NCI-H2081 (cell line): Measurements from ENCODE around the gene GFM1.
"Not testable (repeated sequence)": the region's sequence is repeated elsewhere in the genome, so short reads cannot be mapped to it uniquely, and the experiment has no call there.

Experiments
- DNase-seq, 2 experiments: peaks; one replicate each; lab custom pipeline; 2025; lab: John Stamatoyannopoulos, UW

The GFM1 gene

DNA sequence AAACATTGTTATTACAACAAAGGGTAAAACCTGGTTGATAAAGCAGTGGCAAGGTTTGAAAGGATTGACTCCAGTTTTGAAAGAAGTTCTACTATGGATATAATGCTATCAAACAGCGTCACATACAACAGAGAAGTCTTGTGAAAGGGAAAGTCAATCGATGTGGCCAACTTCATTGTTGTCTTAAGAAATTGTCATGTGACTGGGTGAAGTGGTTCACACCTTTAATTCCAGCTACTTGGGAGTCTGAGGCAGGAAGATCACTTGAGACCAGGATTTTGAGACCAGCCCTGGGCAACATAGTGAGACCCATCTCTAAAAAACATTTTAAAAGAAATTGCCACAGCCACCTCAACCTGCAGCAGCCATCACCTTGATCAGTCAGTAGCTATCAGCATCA is 34.4 kb downstream of the GFM1 start:
- DNase-seq = no peak

- no peak for DNase-seq
Observed at GRCh38 chr3:158679547-158680000, 35.2 kb downstream of the GFM1 start.

DNA sequence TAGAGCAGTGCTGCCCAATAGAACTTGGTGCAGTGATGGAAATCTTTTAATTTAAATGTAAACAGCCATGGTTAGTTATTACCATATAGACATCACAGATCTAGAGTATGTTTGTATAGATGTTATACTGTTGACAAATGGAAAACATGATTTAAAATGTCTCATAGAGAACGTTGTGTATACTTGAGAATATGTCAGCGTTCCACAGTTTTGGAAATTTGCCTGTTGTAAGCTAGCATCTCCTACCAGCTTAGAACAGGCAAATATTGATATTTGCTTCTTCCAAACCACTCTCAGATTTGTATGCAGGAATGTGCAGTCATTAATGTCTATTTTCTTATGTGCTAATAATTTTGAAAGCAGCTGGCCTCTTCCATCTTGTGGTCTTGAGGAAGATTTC is 36.5 kb downstream of the GFM1 start:
- no peak for DNase-seq

- no peak for DNase-seq
Observed at GRCh38 chr3:158683230-158683962, 39.1 kb downstream of the GFM1 start.

DNA sequence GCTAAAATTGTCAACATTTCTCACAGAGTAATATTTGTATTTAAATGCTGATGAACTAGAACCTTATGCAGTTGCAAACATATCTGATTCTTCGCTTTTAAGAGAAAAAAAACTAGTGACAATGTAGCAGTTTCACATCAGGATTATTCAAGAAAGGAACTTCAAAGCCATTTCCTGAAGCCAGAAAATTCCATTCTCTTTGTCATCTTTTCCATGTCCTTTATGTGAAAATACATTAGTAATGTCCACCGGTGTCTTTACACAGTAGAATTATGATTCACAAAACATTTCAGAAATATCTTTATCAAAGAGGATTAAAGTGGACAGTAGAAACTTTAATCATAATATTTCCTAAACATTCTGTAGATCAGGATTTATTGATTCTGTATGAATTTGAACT is 40.8 kb downstream of the GFM1 start:
- no peak for DNase-seq

GRCh38 chr3:158693866-158694456 is 49.6 kb downstream of the GFM1 start:
- not testable (repeated sequence) for DNase-seq

DNA sequence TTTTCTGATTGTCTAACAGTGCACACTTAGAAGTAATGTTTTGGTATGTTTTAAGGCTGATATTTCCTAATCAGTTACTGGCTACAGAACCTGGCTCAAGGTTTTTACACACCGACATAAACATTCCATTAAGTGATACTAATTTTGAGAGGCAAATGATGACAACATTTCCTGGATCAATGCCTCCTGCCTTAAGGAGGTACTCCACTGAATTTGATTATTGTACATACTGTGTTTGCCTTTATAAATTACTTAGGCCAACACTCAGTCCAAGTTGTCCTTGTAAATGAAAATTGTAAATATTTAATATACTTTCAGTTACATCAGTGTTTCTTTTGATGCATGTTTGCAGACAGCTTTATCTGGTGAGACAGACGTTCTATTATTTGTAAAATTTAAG is 52.3 kb downstream of the GFM1 start:
- DNase-seq = no peak

GRCh38 chr3:158700559-158700958 is 56.2 kb downstream of the GFM1 start:
- DNase-seq = peak in 1 of 2 experiments; percentile 8

GRCh38 chr3:158701420-158702065 is 57.2 kb downstream of the GFM1 start:
- no peak for DNase-seq

DNA sequence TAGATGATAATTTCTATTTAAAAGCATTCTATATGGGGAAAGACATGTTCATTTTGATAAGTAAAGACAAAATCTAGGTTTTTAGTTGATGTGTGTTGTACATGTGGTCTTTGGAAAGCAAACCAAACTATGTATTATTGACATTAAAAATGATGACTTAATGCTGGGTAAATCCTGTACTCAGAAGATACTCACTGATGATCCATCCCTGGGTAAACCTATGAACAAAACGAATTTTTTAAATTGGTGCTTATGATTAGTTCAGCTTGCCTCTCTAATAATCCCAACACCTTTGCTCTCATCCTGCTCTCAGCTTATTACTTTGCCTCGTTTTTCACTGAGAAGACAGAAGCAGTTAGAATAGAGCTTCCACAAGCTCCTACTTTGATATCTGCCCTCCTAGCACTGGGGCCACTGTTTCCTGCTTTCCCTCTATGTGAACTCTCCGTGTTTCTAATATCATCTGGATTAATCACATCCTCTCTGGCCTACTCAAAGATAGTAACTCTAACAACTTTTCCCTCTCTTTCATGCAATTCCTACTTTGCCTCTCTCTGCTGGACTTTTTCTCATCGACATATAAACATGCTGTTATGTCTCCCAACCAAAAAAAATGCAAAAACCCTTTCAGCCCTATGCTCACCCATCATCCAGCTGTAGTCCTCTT is 58.6 kb downstream of the GFM1 start:
- no peak for DNase-seq

DNA sequence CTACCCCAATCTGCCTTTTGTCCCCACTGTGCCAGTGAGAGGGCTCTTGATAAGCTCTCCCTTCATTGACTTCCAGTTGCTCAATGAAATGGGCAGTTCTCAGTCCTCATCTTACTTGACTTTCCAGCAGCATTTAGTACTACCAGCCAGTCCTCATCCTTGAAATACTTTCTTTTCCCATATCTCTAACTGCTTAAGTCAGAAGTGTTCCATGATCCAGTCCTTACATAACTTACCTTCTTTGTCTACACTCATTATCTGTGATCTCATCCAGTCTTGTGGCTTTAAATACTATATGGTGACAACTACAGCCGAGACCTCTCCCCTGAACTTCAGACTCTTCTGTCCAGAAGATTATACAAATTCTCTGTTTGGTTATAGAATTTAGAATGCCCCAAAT is 59.2 kb downstream of the GFM1 start:
- DNase-seq = no peak

GRCh38 chr3:158709666-158710083 is 65.3 kb downstream of the GFM1 start:
- no peak for DNase-seq

DNA sequence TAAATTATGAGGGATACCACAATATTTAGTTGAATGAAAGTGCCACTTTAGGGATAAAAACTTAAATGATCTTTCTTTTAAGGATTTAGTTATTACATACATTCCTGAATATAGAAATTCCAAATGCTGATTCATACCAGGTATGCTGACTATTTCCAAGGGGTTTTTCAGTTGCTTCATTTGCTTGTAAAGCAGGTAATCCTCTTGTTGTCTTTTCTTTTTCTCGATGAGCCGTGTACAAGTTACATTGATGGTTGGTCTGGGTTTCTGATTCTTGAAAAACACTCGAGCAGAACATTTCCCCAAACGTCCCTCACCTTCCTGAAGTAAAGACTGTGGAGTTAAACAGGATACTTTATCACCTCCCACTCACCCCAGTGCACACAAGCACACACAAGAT is 66.3 kb downstream of the GFM1 start:
- DNase-seq = no peak

- DNase-seq = no peak
Observed at GRCh38 chr3:158711886-158712285, 67.6 kb downstream of the GFM1 start.

GRCh38 chr3:158712443-158712842 is 68.1 kb downstream of the GFM1 start:
- DNase-seq = no peak

DNA sequence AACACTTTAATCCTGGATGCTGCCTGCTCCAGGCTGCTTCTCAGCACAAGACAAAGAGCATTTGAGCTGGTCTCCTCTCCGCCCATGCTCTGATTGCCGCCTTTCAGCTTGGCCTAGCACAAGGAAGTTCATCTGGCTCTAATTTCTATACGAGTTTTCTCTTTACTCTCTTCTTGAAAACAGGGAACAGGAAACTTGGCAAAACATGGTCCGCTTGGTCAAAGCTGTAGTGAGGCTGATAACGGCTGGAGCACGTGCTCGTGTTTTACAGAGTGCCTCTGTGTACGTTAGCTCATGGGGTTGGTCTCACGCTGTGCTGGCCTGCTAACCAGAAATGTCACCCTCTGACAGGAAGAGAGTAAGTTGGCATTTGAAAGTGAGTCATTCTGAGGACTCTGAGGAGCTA is 68.8 kb downstream of the GFM1 start:
- DNase-seq = peak in 1 of 2 experiments; percentile 10

- no peak for DNase-seq
Observed at GRCh38 chr3:158717576-158717975, 73.2 kb downstream of the GFM1 start.

GRCh38 chr3:158718490-158719170 is 74.3 kb downstream of the GFM1 start:
- no peak for DNase-seq

- DNase-seq = no peak
Observed at GRCh38 chr3:158722108-158722507, 77.8 kb downstream of the GFM1 start.

DNA sequence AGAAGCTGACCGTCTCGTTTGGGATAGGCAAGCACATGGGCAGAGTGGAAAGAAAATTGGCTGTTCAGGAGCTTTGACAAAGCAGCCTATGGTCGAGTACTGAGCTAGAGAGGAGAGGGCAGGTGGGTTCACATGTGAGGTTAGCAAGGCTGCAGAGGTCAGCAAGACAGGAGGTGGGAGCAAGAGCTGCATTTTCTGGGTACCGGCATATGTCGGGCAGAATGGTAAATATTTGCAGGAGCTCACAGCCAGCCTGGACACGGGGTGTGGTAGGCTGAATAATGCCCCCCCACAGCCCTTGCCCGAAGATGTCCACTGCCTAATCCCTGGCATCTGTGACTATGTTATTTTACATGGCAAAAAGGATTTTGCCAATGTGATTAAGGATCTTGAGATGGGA is 79.7 kb downstream of the GFM1 start:
- DNase-seq = no peak

DNA sequence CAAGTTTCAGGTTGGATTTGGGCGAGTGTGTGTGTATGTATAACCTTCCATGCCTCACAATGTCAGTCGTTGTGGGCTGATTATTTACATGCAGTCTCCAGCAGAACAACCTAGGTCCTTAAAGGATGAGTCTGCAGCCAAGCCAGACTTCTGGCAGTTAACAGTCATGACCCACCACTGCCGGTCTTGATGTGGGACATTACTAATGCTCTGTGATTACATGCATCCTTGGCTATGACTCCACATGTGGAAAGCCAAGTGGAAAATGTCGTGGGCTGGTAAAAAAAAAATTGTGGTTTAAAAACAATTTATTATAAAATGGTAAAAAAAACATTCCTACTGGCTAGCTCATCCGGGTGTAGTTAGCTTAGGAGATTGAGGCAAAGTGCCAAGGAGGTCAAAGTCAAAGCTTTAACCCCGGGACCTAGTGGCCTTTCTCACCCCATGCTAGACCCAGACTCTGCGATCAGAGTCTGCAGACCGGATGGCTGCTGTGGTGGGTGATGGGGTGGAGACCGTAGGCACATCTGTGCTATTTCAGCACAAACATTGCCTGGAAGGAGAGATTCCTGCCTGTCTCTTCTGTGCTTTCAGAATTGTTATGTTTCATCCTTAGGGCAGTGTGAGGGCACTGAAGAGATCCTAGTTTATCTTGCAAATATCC is 81.2 kb downstream of the GFM1 start:
- no peak for DNase-seq
